Measurements from ENCODE around the gene CALN1.

GRCh38 chr7:72435366-72435765, 23.2 kb upstream of the CALN1 start:
- TF ChIP-seq EZH2 (IDR thresholded peaks at IDR 0.05; ENCODE audit: low read depth, unreplicated experiment) (no peak), CTCF (conservative IDR thresholded peaks at IDR 0.05; ENCODE audit: low read depth in 2 of 2) (no peak), POLR2AphosphoS5 (IDR thresholded peaks at IDR 0.05; ENCODE audit: low read depth) (no peak), STAT1 (IDR thresholded peaks at IDR 0.05; ENCODE audit: unreplicated experiment) (no peak), EZH2phosphoT487 (IDR thresholded peaks at IDR 0.05; ENCODE audit: unreplicated experiment) (no peak), CREB1 (CRISPR knock-in tag; IDR thresholded peaks at IDR 0.05; ENCODE audit: low read depth) (no peak)

All from GM23338 (cell line).